CD4-positive, alpha-beta T cell treated with Interleukin-1 beta for 1 hour (primary cell): Measurements from ENCODE around the gene PFKM.
A peak's percentile ranks its signal among the peaks of the same experiment; 100 is the strongest.
"Not testable (repeated sequence)": the region's sequence is repeated elsewhere in the genome, so short reads cannot be mapped to it uniquely, and the experiment has no call there.

ENCODE experiments used
- DNase-seq, 2 donors: peaks; one replicate each; pipeline ENCODE4 v3.0.0-alpha.2; 2020 to 2022

The PFKM gene

DNA sequence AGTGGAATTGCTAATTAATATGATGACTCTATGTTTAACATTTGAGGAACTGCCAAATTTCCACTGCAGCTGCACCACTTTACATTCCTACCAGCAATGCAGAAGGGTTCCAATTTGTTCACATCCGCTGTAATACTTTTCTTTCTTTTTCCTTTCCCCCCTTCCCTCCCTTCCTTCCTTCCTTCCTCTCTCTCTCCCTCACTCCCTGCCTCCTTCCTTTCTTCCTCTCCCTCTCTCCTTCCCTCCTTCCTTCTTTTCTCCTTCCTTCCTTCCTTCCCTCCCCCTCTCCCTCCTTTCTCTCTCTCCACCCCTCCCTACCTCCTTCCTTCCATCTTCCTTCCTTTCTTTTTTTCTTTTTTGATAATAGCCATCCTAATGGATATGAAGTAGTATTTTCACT is 3.2 kb upstream of the PFKM start:
- DNase-seq: no peak

DNA sequence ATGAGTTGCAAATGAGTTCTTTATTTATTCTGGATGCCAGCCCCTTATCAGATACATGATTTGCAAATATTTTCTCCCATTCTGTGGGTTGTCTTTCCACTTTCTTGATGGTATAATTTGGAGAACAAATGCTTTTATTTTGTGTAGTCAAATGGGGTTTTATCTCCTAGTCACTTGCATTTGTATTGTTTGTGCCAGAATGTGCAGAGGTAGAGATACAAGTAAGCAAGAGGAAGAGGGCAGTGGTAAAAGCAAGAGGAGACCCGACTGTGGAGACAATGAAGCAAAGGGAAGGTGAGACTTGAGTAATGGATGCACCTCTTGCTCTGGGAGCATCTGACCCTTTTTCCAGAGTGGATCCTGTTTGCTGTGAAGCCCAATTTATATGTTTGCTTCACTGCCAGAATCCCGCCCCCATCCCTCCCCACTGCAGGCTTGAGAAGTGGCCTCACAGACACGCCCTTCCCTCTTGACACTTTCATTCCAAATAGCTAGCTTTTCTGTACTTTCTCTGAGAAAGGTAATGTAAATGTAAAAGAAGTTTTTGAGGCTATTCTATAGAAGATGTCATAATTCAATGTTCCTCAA is 786 bp upstream of the PFKM start:
- no peak for DNase-seq

DNA sequence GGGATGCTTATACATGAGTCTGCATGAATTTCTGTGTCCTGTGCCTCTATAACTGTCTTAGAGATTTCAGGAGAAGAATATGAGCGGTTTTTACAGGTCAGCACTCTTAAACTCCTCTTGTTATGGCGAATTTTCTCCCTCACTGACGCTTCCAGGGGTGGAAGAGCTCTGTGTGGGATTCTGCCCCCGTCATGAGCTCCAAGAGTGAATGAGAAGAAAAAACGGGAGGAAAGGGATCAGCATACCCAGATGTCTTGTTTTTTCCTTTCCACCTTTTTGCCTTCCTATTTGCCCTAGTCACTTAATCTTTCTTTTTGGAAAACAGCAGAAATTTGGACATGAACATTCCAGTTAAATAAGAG is 651 bp downstream of the PFKM start:
- no peak for DNase-seq

DNA sequence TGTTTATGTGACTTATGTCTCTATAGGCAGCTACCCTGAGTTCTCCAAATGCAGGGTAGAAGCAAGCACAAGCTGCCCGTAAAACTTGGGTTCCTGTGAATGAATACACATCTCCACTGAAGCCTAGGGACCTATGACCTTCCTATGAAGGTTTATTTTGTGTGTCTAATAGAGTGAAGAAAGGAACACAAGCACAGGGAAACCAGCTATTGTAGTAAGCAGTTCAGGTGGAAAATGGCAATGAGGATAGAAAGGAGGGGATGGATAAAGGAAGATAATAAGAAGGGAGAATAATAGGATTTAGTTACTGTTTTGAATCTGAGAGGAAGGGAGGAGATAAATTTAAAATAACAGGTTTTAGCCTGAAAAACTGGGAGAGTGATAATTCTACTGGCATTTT is 2.4 kb downstream of the PFKM start:
- no peak for DNase-seq

DNA sequence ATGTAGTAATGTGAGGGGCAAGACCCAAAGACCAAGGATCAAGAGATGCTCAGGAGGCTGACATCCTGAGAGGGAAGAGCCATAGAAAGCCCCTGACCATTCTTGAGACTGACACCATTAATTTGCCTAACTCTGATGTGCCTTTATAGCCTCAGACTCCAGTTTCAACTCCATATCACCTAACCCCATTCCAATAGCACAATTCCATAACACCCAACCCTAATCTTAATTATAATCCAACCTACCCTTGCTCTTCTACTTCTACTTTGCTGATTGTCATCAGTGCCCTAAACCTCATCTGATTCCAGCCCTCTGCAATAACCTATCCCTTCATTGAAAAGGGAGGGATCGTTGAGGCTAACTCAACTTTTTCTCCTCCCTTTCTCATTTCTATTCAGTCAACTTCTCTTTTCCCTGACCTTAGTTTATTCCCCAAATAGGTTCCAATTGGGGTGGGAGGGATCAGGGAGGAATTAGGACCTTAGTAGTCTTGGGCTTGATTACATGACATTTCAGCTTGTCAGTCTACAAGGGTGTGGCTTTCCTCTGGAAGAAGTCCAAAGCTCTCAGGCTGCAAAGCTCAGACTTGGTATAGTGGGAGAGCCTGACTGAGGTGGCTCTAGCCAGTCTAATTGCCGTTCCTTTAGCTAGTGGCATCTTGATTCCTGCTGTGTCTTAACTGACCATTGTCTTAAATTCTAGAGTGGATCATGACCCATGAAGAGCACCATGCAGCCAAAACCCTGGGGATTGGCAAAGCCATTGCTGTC is 3.1 kb downstream of the PFKM start:
- DNase-seq: no peak

DNA sequence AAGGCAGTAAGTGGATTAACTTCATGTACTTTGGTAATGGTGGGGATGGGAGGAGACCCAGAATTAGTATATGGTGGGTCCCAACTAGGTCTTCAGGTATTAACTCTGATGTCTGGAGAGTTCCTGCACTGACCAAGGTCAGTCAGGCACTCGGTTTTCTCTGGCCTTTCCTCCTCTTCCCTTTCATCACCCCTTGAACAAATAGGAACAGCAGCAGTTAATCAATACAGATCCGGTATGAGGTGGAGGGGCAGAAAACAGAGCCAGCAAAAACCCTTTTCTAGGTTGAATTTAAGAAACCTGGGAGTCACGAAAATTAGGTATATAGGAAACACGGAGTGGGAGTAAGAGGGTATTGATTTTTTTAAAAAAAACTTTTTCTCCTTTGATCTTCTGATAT is 4.0 kb downstream of the PFKM start:
- no peak for DNase-seq

DNA sequence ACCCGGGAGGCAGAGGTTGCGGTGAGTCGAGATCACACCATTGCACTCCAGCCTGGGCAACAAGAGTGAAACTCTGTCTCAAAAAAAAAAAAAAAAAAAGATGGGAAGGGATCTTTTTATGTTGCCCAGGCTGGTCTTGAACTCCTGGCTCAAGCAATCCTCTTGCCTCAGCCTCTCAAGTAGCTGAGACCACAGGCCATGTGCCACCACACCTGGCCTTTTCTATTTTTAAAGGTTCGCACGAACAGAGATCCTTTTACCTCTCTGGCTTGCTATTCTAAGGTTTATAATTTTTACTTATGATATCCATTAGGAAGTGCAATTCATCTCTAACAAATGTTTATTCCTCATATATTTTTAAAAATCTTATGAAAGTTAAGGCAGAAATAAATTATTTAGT is 6.4 kb downstream of the PFKM start:
- not testable (repeated sequence) for DNase-seq

DNA sequence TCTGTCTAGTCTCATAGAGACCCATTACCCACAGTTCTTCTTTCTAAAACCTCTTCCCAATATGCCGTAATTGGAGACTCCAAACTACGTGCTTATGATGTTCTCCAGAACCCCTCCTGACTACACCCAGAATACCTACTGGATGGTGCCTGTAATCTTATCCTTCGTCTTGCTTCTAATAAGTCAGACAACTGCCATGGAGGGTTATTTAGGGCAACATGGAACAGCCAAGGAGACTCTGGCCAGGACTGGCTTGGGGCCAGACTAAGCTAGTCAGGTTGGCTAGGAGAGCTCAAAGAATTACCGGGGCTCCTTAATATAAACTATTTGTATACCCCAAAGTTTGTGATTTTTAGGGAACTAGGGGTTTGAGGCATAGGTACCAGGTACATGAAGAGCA is 6.8 kb downstream of the PFKM start:
- no peak for DNase-seq

DNA sequence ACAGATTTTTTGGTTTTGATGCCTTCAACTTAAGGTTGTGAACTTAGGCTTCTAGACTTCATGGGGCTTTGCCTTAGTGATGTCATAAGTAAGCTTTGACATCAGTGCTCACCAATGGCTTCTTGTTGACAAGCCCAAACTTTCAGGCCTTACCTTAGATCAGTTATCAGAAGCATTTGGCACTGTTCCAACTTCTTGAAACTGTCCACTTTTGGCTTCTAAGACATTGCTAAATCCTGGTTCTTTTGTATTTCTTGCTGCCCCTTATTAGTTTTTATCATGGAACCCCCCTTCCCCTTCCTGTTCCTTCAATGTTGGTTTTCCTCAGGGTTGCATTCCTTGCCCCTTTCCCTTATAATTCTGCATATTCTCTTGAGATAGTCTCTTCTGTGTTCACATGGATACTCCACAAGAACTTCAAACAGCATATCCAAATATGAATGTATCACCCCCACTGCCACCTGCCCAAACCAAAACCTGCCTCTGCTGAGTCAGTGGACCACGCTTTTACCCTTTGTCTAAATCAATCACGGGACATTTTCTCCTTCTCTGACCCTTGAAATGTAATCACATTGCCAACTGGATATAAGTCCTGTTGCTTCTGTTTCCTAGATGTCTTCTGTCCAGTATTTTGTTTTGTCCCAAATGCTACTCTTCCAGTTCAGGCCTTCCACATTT is 7.9 kb downstream of the PFKM start:
- DNase-seq: no peak

DNA sequence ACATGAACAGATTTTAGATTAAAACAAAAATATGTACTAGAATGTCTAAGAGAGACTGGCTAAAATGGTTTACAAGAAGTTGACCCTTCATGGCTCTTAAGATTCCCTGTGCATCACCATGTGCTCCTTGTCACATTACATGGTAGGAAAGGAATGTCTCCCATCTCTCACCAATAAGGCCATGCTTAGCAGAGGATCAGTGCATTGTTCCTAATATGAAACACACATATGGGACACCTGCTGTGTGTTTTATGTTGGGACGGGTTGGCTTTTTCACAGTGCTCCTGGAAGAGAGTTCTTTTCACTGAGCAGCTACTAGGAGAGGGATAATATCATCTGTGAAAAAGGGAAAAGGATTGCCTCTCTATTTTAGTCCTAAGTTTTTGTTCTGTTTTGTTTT is 9.6 kb downstream of the PFKM start:
- no peak for DNase-seq

DNA sequence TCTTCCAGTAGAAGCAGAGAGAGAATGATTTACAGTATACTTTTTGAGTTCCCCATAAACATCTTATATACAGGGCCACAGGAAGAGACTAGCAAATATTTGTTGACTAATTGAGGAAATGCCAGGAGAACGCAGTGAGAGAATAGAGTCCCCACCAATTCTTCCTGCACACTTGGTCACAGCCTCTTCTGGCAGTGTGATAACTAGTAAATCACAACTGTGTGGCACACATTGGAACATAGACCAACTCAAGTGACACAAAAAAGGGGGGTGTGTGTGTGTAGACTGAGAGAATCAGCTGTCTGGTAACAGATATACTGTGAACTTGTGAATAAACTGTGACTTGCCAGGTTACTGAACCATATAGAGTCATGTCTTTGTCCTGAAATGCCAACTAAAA is 10.2 kb downstream of the PFKM start:
- no peak for DNase-seq

DNA sequence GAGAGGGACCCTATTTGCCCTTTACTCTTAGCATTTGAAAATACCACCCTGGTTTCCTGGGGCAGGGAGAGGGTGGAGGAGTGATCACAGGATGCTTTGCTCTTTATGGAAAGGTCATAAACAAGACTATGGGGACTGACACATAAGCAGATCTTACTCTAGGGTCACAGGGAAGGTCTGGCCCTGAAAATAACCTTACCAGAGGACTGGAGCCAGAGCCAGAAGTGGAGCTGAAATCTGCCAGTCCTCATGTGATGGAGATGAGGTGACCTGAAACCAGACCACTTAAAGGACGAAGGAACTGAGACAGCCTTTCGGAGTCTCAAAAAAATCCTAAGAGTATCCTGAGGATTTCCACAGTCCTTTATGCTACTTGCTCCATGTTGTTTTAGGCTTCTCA is 12.4 kb downstream of the PFKM start:
- no peak for DNase-seq

DNA sequence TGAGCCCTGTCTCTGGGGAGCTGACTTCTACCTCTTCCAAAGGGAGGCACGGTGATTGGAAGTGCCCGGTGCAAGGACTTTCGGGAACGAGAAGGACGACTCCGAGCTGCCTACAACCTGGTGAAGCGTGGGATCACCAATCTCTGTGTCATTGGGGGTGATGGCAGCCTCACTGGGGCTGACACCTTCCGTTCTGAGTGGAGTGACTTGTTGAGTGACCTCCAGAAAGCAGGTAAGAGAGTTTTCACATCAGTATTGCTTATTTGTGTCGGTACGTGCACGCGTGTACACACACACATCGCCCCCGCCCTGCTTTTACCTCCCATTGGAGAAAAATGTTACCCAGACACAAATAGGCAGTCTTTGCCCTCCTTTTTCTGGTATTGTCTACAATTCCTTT is 13.7 kb downstream of the PFKM start:
- no peak for DNase-seq

DNA sequence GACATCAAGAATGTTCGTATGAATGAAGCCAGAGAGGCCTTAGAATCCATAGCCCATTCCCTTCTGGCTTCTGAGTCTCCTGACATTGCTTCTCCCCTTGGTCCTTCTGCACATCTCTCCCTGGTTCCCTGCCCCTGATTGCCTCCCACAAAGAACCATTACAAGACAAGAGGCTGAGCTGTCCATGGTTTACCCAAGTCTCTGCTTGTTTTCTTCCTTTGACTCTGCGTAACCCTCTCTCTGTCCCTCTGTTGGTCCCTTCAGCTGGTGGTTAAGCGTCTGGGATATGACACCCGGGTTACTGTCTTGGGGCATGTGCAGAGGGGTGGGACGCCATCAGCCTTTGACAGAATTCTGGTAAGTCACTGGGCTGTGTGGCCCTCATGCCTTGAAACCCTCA is 15.9 kb downstream of the PFKM start:
- DNase-seq: no peak

DNA sequence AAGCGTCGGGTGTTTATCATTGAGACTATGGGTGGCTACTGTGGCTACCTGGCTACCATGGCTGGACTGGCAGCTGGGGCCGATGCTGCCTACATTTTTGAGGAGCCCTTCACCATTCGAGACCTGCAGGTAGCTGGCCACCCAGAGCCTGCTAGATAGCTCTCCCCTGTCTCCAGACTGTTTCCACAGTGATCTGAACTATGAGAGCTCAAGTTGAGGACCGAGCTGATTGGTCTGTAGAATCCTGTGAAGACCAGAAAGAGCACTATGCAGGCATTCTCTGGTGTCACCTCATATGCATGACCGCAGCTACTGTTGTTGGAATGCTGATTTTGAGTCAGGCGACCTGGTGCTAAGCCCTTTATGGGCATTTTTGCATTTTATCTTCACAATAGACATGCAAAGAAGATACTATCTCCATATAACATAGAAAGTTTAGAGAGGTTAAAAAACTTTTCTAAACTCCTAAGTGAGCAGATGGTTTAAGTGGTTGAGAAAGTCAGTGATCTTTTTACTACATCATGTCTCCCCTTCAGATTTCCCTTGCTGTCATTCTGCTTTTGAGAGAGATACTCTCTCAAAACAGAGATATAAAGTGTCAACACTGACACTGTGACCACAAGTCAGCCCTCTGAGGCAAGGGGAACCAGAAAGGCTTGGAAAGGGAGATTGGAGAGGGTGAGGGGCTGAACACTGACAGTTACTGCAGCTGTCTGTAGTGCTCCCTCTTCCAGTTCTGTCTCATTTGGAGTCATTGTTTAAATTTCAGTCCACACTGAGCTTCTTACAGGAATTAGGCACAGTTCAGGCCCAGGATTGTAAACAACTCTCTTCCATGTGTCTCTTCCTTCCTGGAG is 23.9 kb downstream of the PFKM start:
- no peak for DNase-seq

DNA sequence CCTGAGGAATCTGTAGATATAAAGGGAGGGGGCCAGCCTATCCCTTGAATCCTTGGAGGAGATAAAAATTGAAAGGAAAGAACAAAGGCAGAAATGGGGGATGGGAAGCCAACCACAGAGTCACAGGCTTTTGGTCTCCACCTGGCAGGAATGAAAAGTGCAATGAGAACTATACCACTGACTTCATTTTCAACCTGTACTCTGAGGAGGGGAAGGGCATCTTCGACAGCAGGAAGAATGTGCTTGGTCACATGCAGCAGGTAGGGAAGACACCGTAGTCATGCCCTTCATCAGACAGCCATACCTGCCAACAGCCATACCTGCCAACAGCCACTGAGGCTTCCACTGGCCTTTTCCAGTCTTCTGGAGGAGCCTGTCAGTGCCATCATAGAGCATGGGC is 24.7 kb downstream of the PFKM start:
- DNase-seq: no peak

DNA sequence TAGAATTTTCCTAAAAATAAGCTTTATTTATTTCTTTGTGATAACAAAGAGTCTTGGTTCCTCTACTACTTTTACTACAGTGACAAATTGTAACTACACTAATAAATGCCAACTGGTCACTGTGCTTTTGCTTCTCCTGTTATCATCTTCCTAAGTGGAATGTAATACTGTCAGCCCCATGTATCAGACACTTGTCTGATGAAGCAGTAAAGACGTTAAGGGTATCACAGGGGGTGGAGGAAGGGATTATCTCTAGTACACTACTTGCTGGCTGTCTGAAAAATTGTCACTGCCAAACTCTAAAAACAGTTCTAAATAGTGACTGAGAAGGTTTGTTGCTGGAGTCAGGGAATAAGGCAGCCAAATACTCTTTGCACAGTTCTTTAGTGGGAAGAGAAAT is 26.8 kb downstream of the PFKM start:
- DNase-seq: no peak

DNA sequence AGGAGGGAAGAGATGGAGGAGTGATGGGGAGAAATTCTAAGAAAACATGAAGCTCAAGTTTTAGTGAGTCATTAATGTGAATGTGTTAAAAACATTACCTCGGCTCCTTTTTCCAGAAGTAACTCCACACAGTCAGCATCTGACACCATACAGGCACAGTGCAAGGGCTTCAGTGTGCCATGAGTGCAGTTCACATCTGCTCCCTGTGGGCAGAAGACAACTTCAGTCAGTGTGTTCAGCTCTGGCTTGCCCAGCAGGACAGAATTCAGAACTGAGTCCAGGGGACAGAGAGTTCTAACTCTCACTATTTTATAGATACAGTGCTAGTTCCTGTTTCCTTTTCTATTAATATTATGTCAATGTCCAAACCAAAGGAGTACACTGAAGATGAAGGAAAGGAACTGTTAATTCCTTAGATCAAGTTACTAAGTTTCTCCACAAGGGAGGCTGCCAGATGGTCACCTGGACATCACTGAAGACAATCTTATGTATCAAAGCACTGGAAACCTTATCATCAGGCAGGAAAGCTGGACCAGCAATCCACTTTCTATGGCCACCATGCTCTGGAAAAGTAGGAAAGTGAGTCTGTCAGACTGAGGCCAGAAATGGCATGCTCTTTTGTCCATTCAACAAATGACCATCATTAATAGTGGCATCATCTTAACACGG is 32.1 kb downstream of the PFKM start:
- no peak for DNase-seq

DNA sequence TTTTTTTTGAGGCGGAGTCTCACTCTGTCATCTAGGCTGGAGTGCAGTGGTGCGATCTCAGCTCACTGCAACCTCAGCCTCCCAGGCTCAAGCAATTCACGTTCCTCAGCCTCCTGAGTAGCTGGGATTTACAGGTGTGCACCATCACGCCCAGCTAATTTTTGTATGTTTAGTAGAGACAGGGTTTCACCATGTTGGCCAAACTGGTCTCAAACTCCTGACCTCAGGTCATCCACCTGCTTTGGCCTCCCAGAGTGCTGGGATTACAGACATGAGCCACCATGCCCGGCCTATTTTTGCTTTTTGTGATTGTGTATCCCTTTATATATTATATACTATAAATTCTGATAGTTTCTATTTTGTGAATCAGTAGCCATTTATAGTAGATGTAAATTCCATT is 36.6 kb downstream of the PFKM start:
- DNase-seq: not testable (repeated sequence)

DNA sequence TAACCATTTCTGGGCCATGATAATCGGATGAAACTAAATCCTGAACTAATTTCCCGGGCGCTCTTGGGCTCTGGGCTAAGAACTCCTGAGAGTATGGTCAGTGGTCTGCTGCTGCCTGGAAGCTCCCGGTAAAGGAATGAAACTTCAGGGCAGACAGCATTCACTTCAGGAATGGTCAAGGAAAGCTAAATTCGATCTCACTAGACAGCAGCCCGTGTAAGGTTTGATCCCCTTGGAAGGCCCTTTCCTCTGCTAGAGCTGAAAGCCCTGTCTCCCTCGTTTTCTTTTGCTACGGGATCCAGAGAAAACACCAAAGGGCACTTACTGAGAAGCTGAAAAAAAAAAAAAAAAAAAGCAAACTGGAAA is 37.5 kb downstream of the PFKM start:
- no peak for DNase-seq

DNA sequence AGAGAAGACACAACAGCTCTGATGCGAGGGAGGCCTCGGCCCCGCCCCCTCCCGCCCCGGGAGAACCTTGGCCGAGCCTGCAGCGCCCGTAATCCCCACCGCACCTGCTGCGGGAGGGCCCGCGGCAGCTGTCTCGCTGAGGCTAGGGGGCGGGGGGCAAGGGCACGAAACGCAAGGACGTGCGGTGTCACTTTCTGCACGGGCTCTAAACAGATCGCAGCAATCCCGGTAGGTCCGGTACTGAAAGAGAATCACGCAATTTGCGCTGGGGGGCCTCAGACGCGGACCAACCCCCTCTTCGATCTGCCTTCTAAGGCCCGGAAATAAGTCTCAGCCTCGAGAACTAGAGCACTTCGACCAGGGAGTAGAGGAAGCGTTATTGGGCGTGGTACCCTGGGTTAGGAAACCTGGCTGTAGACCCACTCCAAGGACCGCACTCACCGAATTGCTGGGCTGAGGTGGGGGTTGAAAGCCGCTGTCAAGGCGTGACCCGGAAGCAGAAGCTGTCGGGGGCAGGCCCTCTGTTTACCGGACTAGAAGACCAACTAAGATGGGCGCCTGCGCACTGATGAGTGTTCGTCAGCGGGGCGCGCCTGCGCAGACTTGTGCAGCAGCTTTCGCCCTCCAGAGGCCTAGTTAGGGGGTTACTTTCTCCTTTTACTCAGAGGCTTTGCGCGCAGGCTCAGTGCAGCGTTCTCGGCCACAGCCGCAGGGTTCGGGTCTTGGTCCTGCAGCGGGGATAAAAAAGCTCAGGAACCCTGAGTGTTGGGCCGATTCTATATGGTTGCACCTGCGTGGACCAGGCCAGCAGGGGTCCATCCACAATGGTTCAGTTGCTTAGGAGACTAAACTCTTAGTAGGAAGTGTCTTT is 38.1 kb downstream of the PFKM start, which contains the start of gene ASB8:
Gene ASB8 (minus strand): TSS at position 498 of the 871 bp plus-strand sequence. CDS start 4,019 bp downstream, outside the sequence.
- DNase-seq: peak; percentile 99

DNA sequence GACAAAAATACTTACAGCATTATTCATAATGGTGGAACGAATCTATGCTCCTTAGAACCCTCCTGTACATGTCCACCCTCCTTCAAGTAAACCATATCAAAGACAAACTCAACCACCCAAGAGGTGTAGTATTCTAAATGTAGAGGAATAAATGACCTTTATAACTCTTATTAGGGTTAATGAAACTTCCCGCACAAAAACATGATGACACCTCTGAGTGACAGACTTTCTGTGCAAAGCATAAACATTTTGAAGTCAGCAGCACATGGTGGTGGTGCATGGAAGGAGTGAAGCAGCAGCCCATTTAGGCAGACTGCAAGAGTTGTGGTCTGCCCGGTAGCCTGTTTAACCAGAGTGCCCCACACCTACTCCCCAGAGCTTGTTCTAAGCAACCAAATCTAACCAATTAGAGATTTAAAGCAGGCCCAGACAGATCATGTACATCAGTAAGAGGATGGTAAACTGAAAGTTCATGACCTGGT is 38.8 kb downstream of the PFKM start:
- DNase-seq: peak in 1 of 2 donors; percentile 15
